Measurements from ENCODE around the gene ZNF317.

- TF ChIP-seq CTCF (IDR thresholded peaks at IDR 0.05) (no peak), POLR2A (IDR thresholded peaks at IDR 0.05) (no peak)
Measured at GRCh38 chr19:9148697-9149096, 8.5 kb downstream of the ZNF317 start.

Data from body of pancreas (tissue), 4 donors.